Left lung (tissue), 10 donors: ENCODE measurements around the gene DPP8. TPM values are rescaled to one million over a fixed set of nuclear protein-coding genes. Genes with fewer than 3 reads are reported as not detected.
A peak's percentile ranks its signal among the peaks of the same experiment; 100 is the strongest.

Experiments used
- ATAC-seq: fragments of 200-7000 bp; cut with Tn5 transposase; one replicate; pipeline ENCODE4 v1.9.1; 2020; ENCODE audit warnings: moderate library complexity
- DNase-seq, 4 donors: peaks; one replicate each; pipeline ENCODE4 v3.0.0-alpha.2; 2013 to 2020
- H3K27ac ChIP-seq, 2 donors: fragments of 200-600 bp; sonication (generic) in 1 of 2; one replicate each; pipeline versions ENCODE4 v1.5.0 to v1.8.0; 2020 to 2021
- H3K27me3 ChIP-seq, 2 donors: fragments of 200-600 bp; sonication (generic) in 1 of 2; one replicate each; pipeline versions ENCODE4 v1.5.0 to v1.8.0; 2020 to 2021
- H3K36me3 ChIP-seq, 2 donors: fragments of 200-600 bp; sonication (generic) in 1 of 2; one replicate each; pipeline versions ENCODE4 v1.5.0 to v1.8.0; 2020 to 2021
- H3K4me1 ChIP-seq, 2 donors: fragments of 200-600 bp; one replicate each; pipeline ENCODE4 v1.8.0; 2021
- H3K4me3 ChIP-seq, 2 donors: fragments of 200-600 bp; sonication (generic) in 1 of 2; one replicate each; pipeline versions ENCODE4 v1.5.0 to v1.8.0; 2020 to 2021; ENCODE audit warnings: mild to moderate bottlenecking in 1 of 2
- H3K9me3 ChIP-seq, 2 donors: fragments of 200-600 bp; sonication (generic) in 1 of 2; one replicate each; pipeline versions ENCODE4 v1.5.0 to v1.8.0; 2020 to 2021
- CTCF ChIP-seq, 2 donors: fragments of 200-600 bp; sonication (generic) in 1 of 2; IDR thresholded peaks; one replicate each; pipeline versions ENCODE4 v1.5.0 to v1.8.0; 2021; ENCODE audit warnings: antibody characterized with exemption in 2 of 2
- intact Hi-C, 2 donors: fragments of 100-400 bp; cut with DNase I; formaldehyde crosslinking; loops; one replicate each; pipeline versions ENCODE4 v1.11.2 to v1.14.2; 2022
- polyA plus RNA-seq, 6 donors: library from polyadenylated mRNA; unstranded; fragments of 120-200 nt; gene quantifications; one replicate each; pipeline ENCODE4 v1.2.1, GENCODE V29; 2013; ENCODE audit not compliant: insufficient read length in 6 of 6
- total RNA-seq, 2 donors: library from RNA; stranded (reverse); fragmentation: NEBNext Ultra II Directional; extraction: Animal tissue kit (Norgen Biotek cat#: 25700); gene quantifications; one replicate each; pipeline ENCODE4 v1.2.1, GENCODE V29; 2021
- donor health status: DM: no; HTN: yes; CAD: no.
- donor health status: DM: no; HTN: no; CAD: no.

DPP8 gene
- total and polyA plus RNA-seq, 8 donors = 30.1 to 35.0 (median 31.8) TPM

DNA sequence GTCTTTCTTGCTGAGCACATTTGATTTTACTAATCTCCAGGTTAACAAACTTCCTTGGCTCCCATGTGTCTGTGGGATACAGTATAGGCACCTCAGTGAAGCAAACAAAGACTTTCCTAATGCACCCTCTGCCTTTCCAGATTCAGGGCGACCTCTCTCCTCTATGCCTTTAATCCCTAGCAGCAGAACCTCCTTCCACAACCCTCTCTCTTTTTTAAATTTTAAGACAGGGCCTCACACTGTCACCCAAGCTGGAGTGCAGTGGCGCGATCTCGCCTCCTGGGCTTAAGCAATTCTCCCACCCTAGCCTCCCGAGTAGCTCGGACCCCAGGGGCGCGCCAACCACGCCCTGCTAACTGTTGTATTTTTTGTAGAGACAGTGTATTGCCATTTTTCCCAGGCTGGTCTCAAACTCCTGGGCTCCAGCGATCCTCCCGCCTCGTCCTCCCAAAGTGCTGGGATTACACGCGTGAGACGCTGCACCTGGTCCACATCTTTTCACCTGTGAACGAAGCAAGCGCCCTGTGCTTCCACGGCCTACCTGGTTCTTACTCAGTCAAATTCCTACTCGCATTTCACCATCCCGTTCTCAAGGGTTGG is 11.1 kb upstream of the DPP8 start:
- intact Hi-C loops = no loop called here
- Histone ChIP-seq H3K36me3 (no peaks in the 10 kb centered on the region), H3K27me3 (no peaks in the 10 kb centered on the region), H3K9me3 (no peaks in the 10 kb centered on the region), H3K4me1 (peaks cover 5 to 21% of the 10 kb centered on the region in 2 donors), H3K27ac (no peak overlapping the region), H3K4me3 (no peak overlapping the region)
- DNase-seq (no peak), ATAC-seq (no peak)
- no peak for TF ChIP-seq CTCF (IDR thresholded peaks at IDR 0.05)

DNA sequence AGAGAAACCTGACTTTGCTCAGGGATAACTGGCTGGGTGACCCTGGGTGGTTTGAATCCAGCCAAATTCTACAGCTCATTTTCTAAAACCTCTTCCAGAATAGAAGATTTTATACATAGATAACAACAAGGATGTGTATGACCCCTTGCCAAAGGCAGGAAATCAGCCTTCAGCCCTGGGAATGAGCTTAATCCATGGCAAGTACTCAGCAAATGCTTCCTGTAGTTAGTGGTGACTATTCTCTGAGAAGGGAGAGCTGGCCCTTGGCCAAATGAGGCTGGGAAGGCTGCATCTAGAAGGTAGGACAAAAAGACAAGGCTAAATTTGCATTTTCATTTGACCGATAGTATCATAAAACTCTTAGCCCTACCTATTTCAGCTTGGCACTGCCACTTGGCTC is 8.1 kb upstream of the DPP8 start:
- H3K9me3 ChIP-seq = no peaks in the 10 kb centered on the region
- H3K4me1 ChIP-seq = peaks cover 0 to 6% of the 10 kb centered on the region in 2 donors
- no peaks in the 10 kb centered on the region for H3K27me3 ChIP-seq
- DNase-seq (no peak), ATAC-seq (no peak)
- no peak for TF ChIP-seq CTCF (IDR thresholded peaks at IDR 0.05)
- H3K4me3 ChIP-seq = no peak overlapping the region
- no peaks in the 10 kb centered on the region for H3K36me3 ChIP-seq
- intact Hi-C loops = no loop called here
- H3K27ac ChIP-seq = no peak overlapping the region

DNA sequence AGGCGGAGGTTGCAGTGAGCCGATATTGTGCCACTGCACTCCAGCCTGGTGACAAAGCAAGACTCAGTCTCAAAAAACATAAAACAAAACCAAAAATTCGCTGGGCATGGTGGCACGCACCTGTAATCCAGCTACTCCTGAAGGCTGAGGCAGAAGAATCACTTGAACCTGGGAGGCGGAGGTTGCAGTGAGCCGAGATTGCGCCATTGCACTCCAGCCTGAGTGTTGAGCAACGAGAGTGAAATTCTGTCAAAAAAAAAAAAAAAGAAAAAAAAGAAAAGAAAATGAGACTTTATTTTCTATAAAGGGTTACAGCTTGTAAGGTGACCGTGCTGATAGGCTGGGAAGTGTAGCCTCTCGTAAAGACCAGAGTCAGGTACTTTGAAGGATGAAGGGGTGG is 6.7 kb upstream of the DPP8 start:
- Histone ChIP-seq H3K27me3 (no peaks in the 10 kb centered on the region), H3K4me1 (no peaks in the 10 kb centered on the region), H3K9me3 (no peaks in the 10 kb centered on the region), H3K27ac (no peak overlapping the region), H3K36me3 (no peaks in the 10 kb centered on the region), H3K4me3 (no peak overlapping the region)
- no peak for DNase-seq
- no peak for ATAC-seq
- TF ChIP-seq CTCF (IDR thresholded peaks at IDR 0.05) = no peak
- intact Hi-C loops = no loop called here

DNA sequence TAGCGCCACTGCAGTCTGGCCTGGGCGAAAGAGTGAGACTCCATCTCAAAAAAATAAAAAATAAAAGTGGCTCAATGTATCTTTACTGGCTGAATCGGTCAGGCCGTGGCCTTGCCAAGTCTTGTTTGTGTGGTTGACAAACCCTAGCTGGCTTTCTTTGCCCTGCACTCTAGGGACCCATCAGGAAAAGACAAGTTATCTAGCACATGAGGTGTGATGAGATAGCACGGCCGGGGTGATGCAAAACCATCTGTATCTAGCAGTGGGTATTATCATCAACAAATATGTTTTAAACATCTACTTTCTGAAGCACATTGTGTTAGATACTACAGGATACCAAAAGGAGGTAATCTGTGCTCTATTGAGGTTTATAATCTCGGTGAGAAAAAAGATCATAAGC is 3.9 kb upstream of the DPP8 start:
- Histone ChIP-seq H3K4me1 (peaks cover 3 to 5% of the 10 kb centered on the region in 2 donors), H3K27ac (no peak overlapping the region), H3K27me3 (no peaks in the 10 kb centered on the region), H3K9me3 (no peaks in the 10 kb centered on the region), H3K4me3 (no peak overlapping the region), H3K36me3 (no peaks in the 10 kb centered on the region)
- DNase-seq = peak in 3 of 4 donors; percentile 12 to 80 (median 60)
- no peak for ATAC-seq
- intact Hi-C loops = no loop called here
- no peak for TF ChIP-seq CTCF (IDR thresholded peaks at IDR 0.05)

- Histone ChIP-seq H3K4me3 (no peak overlapping the region), H3K27me3 (no peaks in the 10 kb centered on the region), H3K4me1 (peaks cover 9 to 29% of the 10 kb centered on the region in 2 donors), H3K27ac (no peak overlapping the region), H3K36me3 (peaks cover 0 to 4% of the 10 kb centered on the region in 2 donors), H3K9me3 (no peaks in the 10 kb centered on the region)
- no peak for ATAC-seq
- TF ChIP-seq CTCF (IDR thresholded peaks at IDR 0.05) = no peak
- intact Hi-C loops = no loop called here
- no peak for DNase-seq
Observed at GRCh38 chr15:65518633-65519285, 1.3 kb upstream of the DPP8 start.
